ENCODE results near the gene GRIK4.

Gene GRIK4

GRCh38 chr11:120815319-120816100 is 304.0 kb downstream of the GRIK4 start:
- Histone ChIP-seq H3K36me3 (ENCODE audit: control insufficient read depth, low read length) (no peaks in the 10 kb centered on the region), H3K79me2 (ENCODE audit: control insufficient read depth, low read length) (no peaks in the 10 kb centered on the region), H3K9me3 (ENCODE audit: control insufficient read depth, insufficient read depth, low read length) (no peaks in the 10 kb centered on the region), H3K4me2 (ENCODE audit: low read length) (no peak overlapping the region), H3K4me1 (ENCODE audit: control insufficient read depth, low read length) (no peaks in the 10 kb centered on the region), H3K27me3 (ENCODE audit: control insufficient read depth, low read length) (peaks cover 17% of the 10 kb centered on the region), H3F3A (ENCODE audit: control insufficient read depth, insufficient read depth) (no peaks in the 10 kb centered on the region), H3K9me2 (replicated peaks; ENCODE audit: control insufficient read depth, low read length) (no peaks in the 10 kb centered on the region), H3K27ac (ENCODE audit: low read depth, low read length) (no peak overlapping the region), H4K20me1 (ENCODE audit: control insufficient read depth, insufficient read depth, low read depth, low read length) (no peaks in the 10 kb centered on the region), H3K4me3 (ENCODE audit: low read length) (no peak overlapping the region)
- TF ChIP-seq CTCF (IDR thresholded peaks at IDR 0.05; ENCODE audit: low read depth, low read length, poor library complexity, severe bottlenecking) (no peak), EZH2phosphoT487 (IDR thresholded peaks at IDR 0.05; ENCODE audit: borderline replicate concordance, low read length) (no peak)

- H3K4me2 ChIP-seq (ENCODE audit: low read length) = no peak overlapping the region
- no peak for TF ChIP-seq CTCF (IDR thresholded peaks at IDR 0.05; ENCODE audit: low read depth, low read length, poor library complexity, severe bottlenecking)
- no peak for TF ChIP-seq EZH2phosphoT487 (IDR thresholded peaks at IDR 0.05; ENCODE audit: borderline replicate concordance, low read length)
- H3K36me3 ChIP-seq (ENCODE audit: control insufficient read depth, low read length) = no peaks in the 10 kb centered on the region
- H3F3A ChIP-seq (ENCODE audit: control insufficient read depth, insufficient read depth) = no peaks in the 10 kb centered on the region
- H3K4me1 ChIP-seq (ENCODE audit: control insufficient read depth, low read length) = no peaks in the 10 kb centered on the region
- no peak overlapping the region for H3K4me3 ChIP-seq (ENCODE audit: low read length)
- H3K9me3 ChIP-seq (ENCODE audit: control insufficient read depth, insufficient read depth, low read length) = no peaks in the 10 kb centered on the region
- H3K27ac ChIP-seq (ENCODE audit: low read depth, low read length) = no peak overlapping the region
- no peaks in the 10 kb centered on the region for H3K79me2 ChIP-seq (ENCODE audit: control insufficient read depth, low read length)
- peaks cover 17% of the 10 kb centered on the region for H3K27me3 ChIP-seq (ENCODE audit: control insufficient read depth, low read length)
- H3K9me2 ChIP-seq (replicated peaks; ENCODE audit: control insufficient read depth, low read length) = no peaks in the 10 kb centered on the region
- no peaks in the 10 kb centered on the region for H4K20me1 ChIP-seq (ENCODE audit: control insufficient read depth, insufficient read depth, low read depth, low read length)
Observed at GRCh38 chr11:120816176-120816575, 304.6 kb downstream of the GRIK4 start.

- H3K36me3 ChIP-seq (ENCODE audit: control insufficient read depth, low read length) = no peaks in the 10 kb centered on the region
- no peaks in the 10 kb centered on the region for H3K9me2 ChIP-seq (replicated peaks; ENCODE audit: control insufficient read depth, low read length)
- H3K4me1 ChIP-seq (ENCODE audit: control insufficient read depth, low read length) = no peaks in the 10 kb centered on the region
- H3K4me3 ChIP-seq (ENCODE audit: low read length) = no peak overlapping the region
- no peaks in the 10 kb centered on the region for H3F3A ChIP-seq (ENCODE audit: control insufficient read depth, insufficient read depth)
- H3K27me3 ChIP-seq (ENCODE audit: control insufficient read depth, low read length) = peaks cover 17% of the 10 kb centered on the region
- no peaks in the 10 kb centered on the region for H4K20me1 ChIP-seq (ENCODE audit: control insufficient read depth, insufficient read depth, low read depth, low read length)
- H3K79me2 ChIP-seq (ENCODE audit: control insufficient read depth, low read length) = no peaks in the 10 kb centered on the region
- H3K9me3 ChIP-seq (ENCODE audit: control insufficient read depth, insufficient read depth, low read length) = no peaks in the 10 kb centered on the region
- H3K27ac ChIP-seq (ENCODE audit: low read depth, low read length) = no peak overlapping the region
- no peak overlapping the region for H3K4me2 ChIP-seq (ENCODE audit: low read length)
- no peak for TF ChIP-seq CTCF (IDR thresholded peaks at IDR 0.05; ENCODE audit: low read depth, low read length, poor library complexity, severe bottlenecking)
- TF ChIP-seq EZH2phosphoT487 (IDR thresholded peaks at IDR 0.05; ENCODE audit: borderline replicate concordance, low read length) = no peak
Observed at GRCh38 chr11:120816711-120817110, 305.2 kb downstream of the GRIK4 start.

All from DOHH2 (cell line).